OCI-LY1 (cell line): Measurements from ENCODE around the gene COL1A2.

Experiments
- H2AFZ ChIP-seq: fragments of 200-600 bp; sonication (generic), shearing (Covaris generic); 2 replicates; pipeline ENCODE4 v1.6.0; 2014; ENCODE audit warnings: antibody characterized with exemption, mild to moderate bottlenecking, low read length
- H3F3A ChIP-seq: fragments of 200-600 bp; sonication (generic), shearing (Covaris generic); 2 replicates; pipeline ENCODE4 v1.6.0; 2014; ENCODE audit warnings: mild to moderate bottlenecking, antibody characterized with exemption, low read length, moderate library complexity; ENCODE audit not compliant: insufficient read depth
- H3K27ac ChIP-seq: fragments of 200-600 bp; sonication (generic); 2 replicates; pipeline ENCODE4 v1.5.1; 2014; ENCODE audit warnings: low read length, mixed run types, mild to moderate bottlenecking, low read depth; ENCODE audit not compliant: poor library complexity, severe bottlenecking
- H3K27me3 ChIP-seq: fragments of 200-600 bp; sonication (generic); 2 replicates; pipeline ENCODE4 v1.6.0; 2014; ENCODE audit warnings: antibody characterized with exemption, mild to moderate bottlenecking, low read length, moderate library complexity; ENCODE audit not compliant: insufficient read depth
- H3K36me3 ChIP-seq: fragments of 200-600 bp; sonication (generic); 2 replicates; pipeline ENCODE4 v1.6.1; 2014; ENCODE audit warnings: mild to moderate bottlenecking, antibody characterized with exemption, low read length, moderate library complexity, mixed read lengths; ENCODE audit not compliant: insufficient read depth
- H3K4me1 ChIP-seq: fragments of 200-600 bp; sonication (generic); 2 replicates; pipeline ENCODE4 v1.5.1; 2014; ENCODE audit warnings: mild to moderate bottlenecking, low read length, moderate library complexity; ENCODE audit not compliant: insufficient read depth, severe bottlenecking
- H3K4me2 ChIP-seq: fragments of 200-600 bp; sonication (generic), shearing (Covaris generic); 2 replicates; pipeline ENCODE4 v1.6.1; 2014; ENCODE audit warnings: low read length
- H3K4me3 ChIP-seq: fragments of 200-600 bp; sonication (generic); 2 replicates; pipeline ENCODE4 v1.5.1; 2014; ENCODE audit warnings: low read length, low read depth, mild to moderate bottlenecking, mixed read lengths; ENCODE audit not compliant: poor library complexity, severe bottlenecking
- H3K79me2 ChIP-seq: fragments of 200-600 bp; shearing (Covaris generic); 2 replicates; pipeline ENCODE4 v1.6.1; 2016; ENCODE audit warnings: mixed run types, low read length, mixed read lengths; ENCODE audit not compliant: insufficient read depth
- H3K9ac ChIP-seq: fragments of 200-600 bp; sonication (generic), shearing (Covaris generic); 2 replicates; pipeline ENCODE4 v1.6.1; 2014; ENCODE audit warnings: mild to moderate bottlenecking, low read length, mixed read lengths
- H3K9me2 ChIP-seq: fragments of 200-600 bp; sonication (generic), shearing (Covaris generic); 2 replicates; pipeline ENCODE4 v1.6.1; 2014; ENCODE audit warnings: low read depth, mild to moderate bottlenecking, low read length, mixed read lengths
- H3K9me3 ChIP-seq: fragments of 200-600 bp; shearing (Covaris generic); 2 replicates; pipeline ENCODE4 v1.6.1; 2014; ENCODE audit warnings: low read length, mixed read lengths
- H4K20me1 ChIP-seq: fragments of 200-600 bp; sonication (generic), shearing (Covaris generic); 2 replicates; pipeline ENCODE4 v1.6.0; 2016; ENCODE audit warnings: mild to moderate bottlenecking, low read length; ENCODE audit not compliant: insufficient read depth
- CTCF ChIP-seq: fragments of 200-600 bp; sonication (generic), shearing (Covaris generic); IDR thresholded peaks from 2 replicates; pipeline ENCODE4 v1.5.1; 2017; ENCODE audit warnings: mild to moderate bottlenecking, antibody characterized with exemption, low read length, moderate library complexity, mixed read lengths
- EZH2 ChIP-seq: fragments of 200-600 bp; sonication (generic), shearing (Covaris generic); IDR thresholded peaks from 2 replicates; pipeline ENCODE4 v1.8.0; 2017; ENCODE audit warnings: borderline replicate concordance, mixed run types, mild to moderate bottlenecking, antibody characterized with exemption, low read length, moderate library complexity, mixed read lengths

COL1A2 gene

GRCh38 chr7:94453898-94454297 lies 59.2 kb downstream of the COL1A2 start:
- H3K27ac ChIP-seq: no peak overlapping the region
- no peak overlapping the region for H3K4me3 ChIP-seq
- no peaks in the 10 kb centered on the region for H3K79me2 ChIP-seq
- no peaks in the 10 kb centered on the region for H4K20me1 ChIP-seq
- no peak for TF ChIP-seq CTCF
- no peak for TF ChIP-seq EZH2
- H3K4me1 ChIP-seq: peaks cover 6% of the 10 kb centered on the region
- H3F3A ChIP-seq: no peaks in the 10 kb centered on the region
- H3K9me2 ChIP-seq: no peaks in the 10 kb centered on the region
- H3K27me3 ChIP-seq: no peaks in the 10 kb centered on the region; the same call in 1 of the 2 replicates
- no peaks in the 10 kb centered on the region for H3K9me3 ChIP-seq
- no peaks in the 10 kb centered on the region for H3K36me3 ChIP-seq
- H3K9ac ChIP-seq: no peak overlapping the region
- no peak overlapping the region for H2AFZ ChIP-seq
- H3K4me2 ChIP-seq: no peak overlapping the region

- Histone ChIP-seq H3K9me2 (no peaks in the 10 kb centered on the region), H4K20me1 (no peaks in the 10 kb centered on the region), H3F3A (no peaks in the 10 kb centered on the region), H3K9me3 (no peaks in the 10 kb centered on the region), H3K27me3 (no peaks in the 10 kb centered on the region), H3K36me3 (no peaks in the 10 kb centered on the region), H3K4me3 (no peak overlapping the region), H3K79me2 (no peaks in the 10 kb centered on the region), H3K27ac (no peak overlapping the region), H3K4me1 (no peaks in the 10 kb centered on the region), H2AFZ (no peak overlapping the region), H3K9ac (no peak overlapping the region), H3K4me2 (no peak overlapping the region)
- TF ChIP-seq CTCF: no peak
- no peak for TF ChIP-seq EZH2
Observed at GRCh38 chr7:94458041-94458440, 63.3 kb downstream of the COL1A2 start.

GRCh38 chr7:94466516-94466915 lies 71.8 kb downstream of the COL1A2 start:
- H3F3A ChIP-seq: no peaks in the 10 kb centered on the region
- no peaks in the 10 kb centered on the region for H4K20me1 ChIP-seq
- H2AFZ ChIP-seq: no peak overlapping the region
- H3K36me3 ChIP-seq: no peaks in the 10 kb centered on the region
- H3K9me2 ChIP-seq: no peaks in the 10 kb centered on the region
- H3K9ac ChIP-seq: no peak overlapping the region
- no peak for TF ChIP-seq EZH2
- no peak for TF ChIP-seq CTCF
- no peak overlapping the region for H3K4me3 ChIP-seq
- H3K4me1 ChIP-seq: no peaks in the 10 kb centered on the region
- no peaks in the 10 kb centered on the region for H3K79me2 ChIP-seq
- no peak overlapping the region for H3K4me2 ChIP-seq
- no peaks in the 10 kb centered on the region for H3K27me3 ChIP-seq
- no peak overlapping the region for H3K27ac ChIP-seq
- no peaks in the 10 kb centered on the region for H3K9me3 ChIP-seq
